ENCODE results near the gene DHX32.

DNA sequence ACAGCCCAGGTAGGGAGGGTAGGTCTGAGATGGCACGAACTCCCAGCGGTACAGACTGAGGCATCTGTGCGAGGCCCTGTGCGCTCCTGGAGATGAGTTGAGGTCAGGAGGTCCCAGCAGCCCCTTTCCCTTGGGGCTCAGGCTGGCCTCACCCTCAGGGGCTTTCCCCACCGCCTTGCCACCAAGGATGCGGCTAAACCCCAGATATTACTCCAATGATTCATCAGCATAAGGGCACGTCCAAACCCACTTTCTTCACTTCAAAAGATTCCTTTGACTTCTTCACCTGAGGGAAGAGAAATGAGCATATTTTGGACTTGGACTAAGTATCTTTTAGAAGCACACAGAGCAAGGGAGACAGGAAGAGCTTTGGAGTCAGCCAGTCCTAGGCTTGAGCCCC, 78.4 kb downstream of the DHX32 start:
- TF ChIP-seq CTCF (IDR thresholded peaks at IDR 0.05) (no peak), EZH2 (IDR thresholded peaks at IDR 0.05; ENCODE audit: borderline replicate concordance, insufficient read depth, low read depth, low read length, poor library complexity, severe bottlenecking) (no peak)
